Measurements from ENCODE around the gene JSRP1. TPM values are rescaled to one million over a fixed set of nuclear protein-coding genes. Genes with fewer than 3 reads are reported as not detected.

JSRP1 gene
- total RNA-seq, 1 donor, result 0.72 TPM

DNA sequence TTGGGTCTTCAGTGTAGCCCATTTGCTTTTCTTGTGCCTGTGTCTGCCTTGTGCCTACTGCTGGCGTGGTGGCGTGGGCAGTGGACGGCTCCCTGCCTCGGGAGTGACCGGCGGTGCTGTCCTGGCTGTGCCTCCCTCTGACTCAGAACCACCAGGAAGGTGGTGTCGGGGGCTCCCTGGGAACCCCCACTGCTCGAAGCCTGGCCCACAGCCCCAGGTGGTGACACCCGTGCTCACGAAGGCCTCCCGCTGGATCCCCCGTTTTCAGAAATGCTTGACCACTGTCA lies 12.1 kb downstream of the JSRP1 start:
- H3K9me3 ChIP-seq (ENCODE audit: low read depth, low read length), result no peaks in the 10 kb centered on the region
- H3K36me3 ChIP-seq (ENCODE audit: insufficient read depth, low read length), result peaks cover 46% of the 10 kb centered on the region
- H3K27me3 ChIP-seq (ENCODE audit: insufficient read depth, low read length), result no peaks in the 10 kb centered on the region
- no peak for TF ChIP-seq CTCF (IDR thresholded peaks at IDR 0.05; ENCODE audit: extremely low read depth, low read depth, low read length)
- H3K27ac ChIP-seq (ENCODE audit: low read depth, low read length), result no peak overlapping the region
- no peak overlapping the region for H3K4me2 ChIP-seq (ENCODE audit: insufficient read depth, low read length)
- no peak for DNase-seq (ENCODE audit: insufficient read length, low spot score, missing footprints)
- peaks cover 69% of the 10 kb centered on the region for H3K79me2 ChIP-seq (ENCODE audit: insufficient read depth, low read length)
- peaks cover 19% of the 10 kb centered on the region for H3K4me1 ChIP-seq (ENCODE audit: insufficient read depth, low read length)
- peaks cover 80% of the 10 kb centered on the region for H4K20me1 ChIP-seq (ENCODE audit: insufficient read depth, low read length)
- no peak overlapping the region for H3K4me3 ChIP-seq (ENCODE audit: insufficient read depth, low read length)
- H2AFZ ChIP-seq (ENCODE audit: low read length), result no peak overlapping the region

DNA sequence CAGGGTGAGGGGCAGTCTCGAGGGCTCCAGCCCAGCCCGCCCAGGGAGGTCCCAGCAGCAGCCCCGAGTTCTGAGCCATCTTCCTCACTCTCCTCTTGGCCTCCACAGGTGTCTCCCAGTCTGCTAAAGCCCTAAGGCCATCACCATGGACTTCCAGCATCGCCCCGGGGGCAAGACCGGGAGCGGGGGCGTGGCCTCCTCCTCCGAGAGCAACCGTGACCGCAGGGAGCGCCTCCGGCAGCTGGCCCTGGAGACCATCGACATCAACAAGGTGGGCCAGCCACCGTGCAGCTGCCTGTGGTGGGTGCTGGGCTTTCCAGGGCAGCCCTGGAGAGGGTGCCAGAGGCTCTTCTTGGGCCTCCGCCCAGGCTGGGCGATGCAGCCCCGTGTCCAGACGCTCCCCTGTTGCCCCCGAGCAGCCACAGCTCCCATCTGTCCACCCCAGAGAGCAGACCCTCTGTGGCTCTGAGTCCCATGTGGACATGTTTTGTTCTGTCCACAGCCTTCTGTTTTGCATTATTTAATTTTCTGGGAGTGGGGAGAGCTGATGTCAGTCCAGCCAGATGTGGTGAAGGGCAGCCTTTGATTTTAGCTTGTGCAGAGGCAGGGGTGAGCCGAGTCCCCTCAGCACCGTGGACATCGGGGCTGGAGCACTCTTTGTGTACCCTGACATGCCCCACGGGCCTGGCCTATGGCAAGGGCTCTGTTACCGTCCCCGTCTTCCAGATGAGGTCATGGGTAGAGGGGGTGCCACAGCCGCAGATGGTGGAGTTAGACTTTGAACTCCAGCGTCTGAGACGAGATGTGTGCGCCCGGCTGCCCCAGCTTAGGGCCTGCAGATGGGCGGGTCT lies 12.7 kb downstream of the JSRP1 start:
- Histone ChIP-seq H3K79me2 (ENCODE audit: insufficient read depth, low read length) (peaks cover 75% of the 10 kb centered on the region), H3K27me3 (ENCODE audit: insufficient read depth, low read length) (no peaks in the 10 kb centered on the region), H3K36me3 (ENCODE audit: insufficient read depth, low read length) (peaks cover 46% of the 10 kb centered on the region), H3K27ac (ENCODE audit: low read depth, low read length) (no peak overlapping the region), H2AFZ (ENCODE audit: low read length) (no peak overlapping the region), H3K9me3 (ENCODE audit: low read depth, low read length) (no peaks in the 10 kb centered on the region), H3K4me3 (ENCODE audit: insufficient read depth, low read length) (no peak overlapping the region), H3K4me1 (ENCODE audit: insufficient read depth, low read length) (peaks cover 25% of the 10 kb centered on the region), H4K20me1 (ENCODE audit: insufficient read depth, low read length) (peaks cover 74% of the 10 kb centered on the region), H3K4me2 (ENCODE audit: insufficient read depth, low read length) (no peak overlapping the region)
- no peak for TF ChIP-seq CTCF (IDR thresholded peaks at IDR 0.05; ENCODE audit: extremely low read depth, low read depth, low read length)
- no peak for DNase-seq (ENCODE audit: insufficient read length, low spot score, missing footprints)

- H4K20me1 ChIP-seq (ENCODE audit: insufficient read depth, low read length), result peaks cover 74% of the 10 kb centered on the region
- no peak overlapping the region for H2AFZ ChIP-seq (ENCODE audit: low read length)
- peaks cover 52% of the 10 kb centered on the region for H3K36me3 ChIP-seq (ENCODE audit: insufficient read depth, low read length)
- DNase-seq (ENCODE audit: insufficient read length, low spot score, missing footprints), result no peak
- peaks cover 82% of the 10 kb centered on the region for H3K79me2 ChIP-seq (ENCODE audit: insufficient read depth, low read length)
- no peak overlapping the region for H3K4me3 ChIP-seq (ENCODE audit: insufficient read depth, low read length)
- peaks cover 32% of the 10 kb centered on the region for H3K4me1 ChIP-seq (ENCODE audit: insufficient read depth, low read length)
- no peaks in the 10 kb centered on the region for H3K9me3 ChIP-seq (ENCODE audit: low read depth, low read length)
- no peak for TF ChIP-seq CTCF (IDR thresholded peaks at IDR 0.05; ENCODE audit: extremely low read depth, low read depth, low read length)
- no peak overlapping the region for H3K4me2 ChIP-seq (ENCODE audit: insufficient read depth, low read length)
- H3K27ac ChIP-seq (ENCODE audit: low read depth, low read length), result no peak overlapping the region
- H3K27me3 ChIP-seq (ENCODE audit: insufficient read depth, low read length), result no peaks in the 10 kb centered on the region
Measured at GRCh38 chr19:2242816-2243215, 13.4 kb downstream of the JSRP1 start.

DNA sequence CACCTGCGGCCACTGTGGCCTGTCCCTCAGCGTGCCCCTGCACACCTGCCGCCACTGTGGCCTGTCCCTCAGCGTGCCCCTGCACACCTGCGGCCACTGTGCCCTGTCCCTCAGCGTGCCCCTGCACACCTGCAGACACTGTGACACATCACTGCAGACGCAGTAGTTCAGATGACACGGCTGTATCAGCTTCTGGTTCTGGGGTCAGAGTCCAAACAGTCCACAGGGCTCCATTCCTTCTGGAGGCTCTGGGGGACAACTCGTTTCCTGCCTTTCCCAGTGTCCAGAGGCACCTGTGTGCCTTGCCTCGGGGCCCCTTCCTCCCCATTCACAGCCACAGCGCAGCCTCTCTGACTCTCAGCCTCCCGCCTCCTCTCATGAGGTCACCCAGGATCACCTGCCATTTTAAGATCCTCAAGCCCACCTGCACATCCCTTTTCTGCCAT lies 14.1 kb downstream of the JSRP1 start:
- H3K4me1 ChIP-seq (ENCODE audit: insufficient read depth, low read length), result peaks cover 38% of the 10 kb centered on the region
- peaks cover 89% of the 10 kb centered on the region for H3K79me2 ChIP-seq (ENCODE audit: insufficient read depth, low read length)
- H2AFZ ChIP-seq (ENCODE audit: low read length), result no peak overlapping the region
- no peak for TF ChIP-seq CTCF (IDR thresholded peaks at IDR 0.05; ENCODE audit: extremely low read depth, low read depth, low read length)
- H4K20me1 ChIP-seq (ENCODE audit: insufficient read depth, low read length), result peaks cover 76% of the 10 kb centered on the region
- H3K27ac ChIP-seq (ENCODE audit: low read depth, low read length), result no peak overlapping the region
- DNase-seq (ENCODE audit: insufficient read length, low spot score, missing footprints), result no peak
- peaks cover 50% of the 10 kb centered on the region for H3K36me3 ChIP-seq (ENCODE audit: insufficient read depth, low read length)
- no peak overlapping the region for H3K4me2 ChIP-seq (ENCODE audit: insufficient read depth, low read length)
- no peaks in the 10 kb centered on the region for H3K9me3 ChIP-seq (ENCODE audit: low read depth, low read length)
- H3K27me3 ChIP-seq (ENCODE audit: insufficient read depth, low read length), result no peaks in the 10 kb centered on the region
- no peak overlapping the region for H3K4me3 ChIP-seq (ENCODE audit: insufficient read depth, low read length)
